Cerebellar cortex (tissue), 1 donor: ENCODE measurements around the gene DISP3.
"Not testable (repeated sequence)": the region's sequence is repeated elsewhere in the genome, so short reads cannot be mapped to it uniquely, and the experiment has no call there.

Experiments used
- DNase-seq: peaks from one replicate; pipeline ENCODE4 v3.0.0-alpha.2; 2015; ENCODE audit warnings: low spot score

Gene DISP3

GRCh38 chr1:11578004-11578403 lies 99.0 kb downstream of the DISP3 start:
- DNase-seq, result no peak

GRCh38 chr1:11579506-11579905 lies 100.6 kb downstream of the DISP3 start:
- DNase-seq, result no peak

- DNase-seq, result not testable (repeated sequence)
Observed at GRCh38 chr1:11580049-11580448, 101.1 kb downstream of the DISP3 start.

- no peak for DNase-seq
Observed at GRCh38 chr1:11581445-11581991, 102.6 kb downstream of the DISP3 start.

- DNase-seq, result no peak
Observed at GRCh38 chr1:11585389-11585788, 106.4 kb downstream of the DISP3 start.
